NCI-H1048 (cell line): ENCODE results near the gene MAP3K7CL.
"Not testable (repeated sequence)": the region's sequence is repeated elsewhere in the genome, so short reads cannot be mapped to it uniquely, and the experiment has no call there.

Experiments
- DNase-seq: peaks from one replicate; lab custom pipeline; 2025; lab: John Stamatoyannopoulos, UW

Gene MAP3K7CL

DNA sequence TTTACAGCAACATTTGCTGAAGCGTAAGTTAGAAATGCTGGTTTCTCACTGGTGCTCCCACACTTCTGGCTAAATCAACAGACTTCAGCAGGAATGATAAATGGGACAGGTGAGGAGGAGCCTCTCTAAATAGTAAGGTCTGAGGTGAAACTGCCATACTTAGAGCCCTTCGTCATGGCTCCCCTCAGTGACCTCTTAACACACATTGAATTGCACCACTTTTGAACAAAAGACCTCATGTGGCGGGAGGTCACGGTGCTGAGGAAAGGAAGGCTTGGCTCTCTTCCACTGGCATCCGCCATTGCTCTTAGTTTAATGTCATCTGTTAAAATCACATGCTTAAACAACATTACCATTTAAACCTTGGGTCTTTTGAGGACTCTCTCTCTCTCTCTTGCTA lies 3.4 kb downstream of the MAP3K7CL start:
- DNase-seq, result no peak

DNA sequence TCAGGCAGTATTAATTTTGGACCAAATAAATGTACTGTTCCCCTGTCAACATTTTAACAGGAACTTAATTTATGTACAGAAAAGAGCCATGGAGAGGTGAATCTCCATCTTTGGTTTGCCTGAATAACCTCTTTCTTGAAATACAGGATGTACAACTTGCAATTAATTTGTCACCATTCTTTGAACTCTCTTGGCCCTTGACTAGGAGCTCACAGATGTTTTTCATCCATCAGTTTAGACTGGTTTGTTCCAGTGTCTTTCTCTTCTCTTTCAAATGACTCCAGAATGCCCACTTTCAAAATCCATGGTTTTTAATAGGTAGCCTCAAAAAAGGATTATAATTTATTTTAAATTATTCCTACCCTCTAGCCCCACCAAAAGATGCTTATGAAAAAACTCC lies 5.0 kb downstream of the MAP3K7CL start:
- no peak for DNase-seq

DNA sequence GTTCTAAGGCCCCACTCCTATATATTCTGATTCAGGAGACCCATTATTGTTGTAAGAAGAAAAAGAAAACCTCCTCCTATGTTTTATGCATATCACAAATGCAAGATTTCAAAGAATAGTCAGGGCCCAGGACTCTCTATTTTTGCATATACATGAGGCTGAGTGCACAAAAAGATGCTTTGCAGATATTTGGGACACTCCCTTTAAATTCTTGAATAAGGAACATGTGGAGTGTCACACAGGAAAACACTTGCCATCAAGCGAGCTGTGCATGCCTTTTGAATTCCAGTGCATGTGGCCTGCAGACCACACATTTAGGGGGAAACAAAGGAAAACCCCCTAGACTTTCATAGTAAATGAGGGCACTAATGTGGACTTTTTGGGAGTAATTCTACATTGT lies 5.6 kb downstream of the MAP3K7CL start:
- DNase-seq, result no peak

DNA sequence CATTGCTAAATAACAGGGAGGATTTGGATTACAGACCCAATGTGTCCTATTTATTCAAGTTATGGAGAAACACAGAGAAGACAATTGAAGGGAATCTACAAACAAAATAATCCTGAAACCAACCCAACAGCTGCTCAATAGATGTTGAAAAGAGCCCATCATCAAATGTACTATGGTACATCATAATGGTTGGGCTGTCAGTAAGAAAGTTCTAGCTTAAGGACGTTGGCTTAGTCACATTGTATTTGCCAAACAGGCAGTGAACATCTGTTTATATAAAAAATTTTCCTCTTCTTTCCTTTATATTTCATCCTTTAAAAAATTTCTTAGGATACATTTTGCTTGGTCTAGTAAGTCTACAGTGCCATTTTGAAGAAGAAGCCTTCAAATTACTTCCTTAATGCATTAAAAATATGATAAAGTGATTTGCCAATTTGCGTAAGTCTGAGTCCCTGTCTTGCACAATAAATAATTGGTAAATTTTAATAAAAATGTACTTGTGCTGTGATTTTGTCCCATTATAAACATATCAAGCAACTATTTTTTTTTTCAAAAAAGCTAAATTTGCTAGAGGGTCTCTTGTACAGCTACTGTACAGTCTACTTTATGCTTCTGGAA lies 14.4 kb downstream of the MAP3K7CL start:
- no peak for DNase-seq

DNA sequence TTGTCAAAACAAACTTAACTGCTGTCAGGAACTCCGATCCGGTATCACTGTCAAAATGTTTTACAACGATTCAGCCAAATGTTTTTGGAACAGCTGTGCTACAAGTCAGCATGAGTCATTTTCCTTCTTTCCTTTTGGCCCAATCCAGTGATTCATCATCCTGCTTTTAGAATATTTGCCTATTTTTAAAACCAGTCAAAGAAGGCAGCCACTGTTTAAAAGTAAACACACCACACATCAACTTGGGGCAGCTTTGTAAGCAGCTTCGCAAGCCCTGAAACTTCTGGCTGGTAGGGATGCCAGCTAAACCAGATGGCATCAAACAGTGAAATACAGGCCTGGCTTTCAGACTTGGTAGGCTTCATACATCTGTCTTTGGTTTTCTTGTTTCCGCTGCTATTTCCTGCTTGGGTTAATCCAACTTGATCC lies 14.9 kb downstream of the MAP3K7CL start:
- no peak for DNase-seq

DNA sequence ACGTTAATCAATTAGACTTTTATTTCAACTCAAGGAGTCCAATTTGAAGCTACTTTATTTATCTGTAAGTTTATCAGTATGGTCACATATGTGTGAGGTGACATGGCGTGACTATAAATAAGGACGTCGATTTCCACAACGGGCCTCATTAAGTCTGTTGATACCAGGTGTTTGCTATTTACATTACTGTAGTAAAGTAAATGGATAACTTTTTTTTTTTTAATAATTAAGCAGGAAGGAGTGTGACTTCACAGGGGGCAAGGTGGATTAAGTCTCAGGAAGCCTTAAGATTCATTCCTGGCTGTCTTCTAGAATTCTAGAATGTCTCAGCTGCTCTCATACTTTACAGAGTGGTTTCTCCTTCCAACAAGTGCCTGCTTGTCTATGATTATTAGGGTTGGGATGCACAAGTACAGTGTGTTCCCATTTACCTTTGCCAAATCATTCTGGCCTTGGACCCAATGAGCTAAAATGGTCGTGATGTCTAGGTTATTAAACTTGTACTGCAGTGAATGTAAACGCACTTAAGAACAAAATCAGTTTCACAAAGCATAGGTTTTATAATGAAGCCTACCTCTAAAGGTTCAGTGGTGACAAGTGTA lies 15.5 kb downstream of the MAP3K7CL start:
- no peak for DNase-seq

DNA sequence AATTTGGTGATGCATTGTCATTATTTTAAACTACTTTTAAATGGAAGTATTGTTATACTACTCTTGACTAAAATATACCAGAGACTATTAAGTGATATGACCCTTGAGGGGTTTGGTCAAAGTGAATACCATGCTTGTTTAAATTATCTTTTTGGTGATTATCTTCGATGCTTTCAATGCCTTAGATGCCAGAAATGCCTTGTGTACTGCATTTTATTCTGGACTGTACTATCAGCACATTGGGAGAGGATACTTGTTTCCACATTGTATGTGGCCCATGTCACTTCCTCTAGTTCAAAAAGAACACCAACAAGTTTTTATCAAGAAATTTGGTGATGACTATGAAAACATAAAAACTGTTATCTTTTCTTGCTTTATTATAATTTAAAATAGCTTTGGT lies 16.3 kb downstream of the MAP3K7CL start:
- no peak for DNase-seq

DNA sequence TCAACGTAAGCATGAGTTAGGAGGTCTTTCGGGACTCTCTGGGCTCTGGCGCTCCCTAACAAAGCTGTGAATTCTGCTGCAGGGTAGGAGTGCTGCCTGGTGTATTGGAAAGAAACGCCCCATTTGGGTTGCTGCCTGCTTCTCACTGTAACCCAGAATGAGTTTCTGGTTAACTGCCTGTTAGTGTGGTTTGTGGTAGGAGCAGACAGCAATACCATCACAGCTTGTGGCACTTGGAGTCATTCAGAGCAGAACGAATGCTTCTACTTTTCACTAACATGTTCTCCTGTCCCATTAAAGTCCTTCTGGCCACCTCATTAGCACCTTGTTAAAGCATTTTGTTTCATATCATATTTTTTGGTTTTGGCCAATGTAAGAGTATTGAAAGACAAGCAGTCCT lies 18.1 kb downstream of the MAP3K7CL start:
- DNase-seq, result no peak

DNA sequence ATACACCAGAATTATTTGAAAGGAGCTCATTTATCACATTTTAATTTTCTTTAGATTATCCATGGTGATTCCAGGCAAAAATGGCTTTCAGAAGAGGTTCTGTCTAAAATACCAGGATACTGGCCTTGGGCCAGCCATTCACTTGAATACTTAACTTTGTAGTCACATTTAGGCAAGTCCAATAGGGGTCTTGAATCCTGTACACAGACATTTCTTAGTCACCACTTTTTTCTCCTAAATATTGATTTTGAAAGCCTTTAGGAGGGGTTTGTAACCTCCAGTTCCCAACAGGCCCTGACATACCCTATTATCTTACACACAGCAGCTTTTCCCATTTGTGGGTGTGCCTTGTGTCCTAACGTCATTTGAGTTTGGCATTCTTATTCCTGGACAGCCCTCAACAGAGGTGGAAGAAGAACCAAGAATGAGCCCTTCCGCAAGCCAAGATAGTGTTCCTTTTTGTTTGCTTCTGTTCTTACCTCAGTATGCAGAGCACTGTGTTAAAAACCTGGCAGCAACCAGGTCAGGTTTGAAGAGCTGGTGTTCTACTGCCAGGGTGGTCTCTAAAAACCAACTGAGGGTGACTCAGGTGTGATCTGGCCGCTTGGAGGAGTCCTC lies 19.5 kb downstream of the MAP3K7CL start:
- no peak for DNase-seq

DNA sequence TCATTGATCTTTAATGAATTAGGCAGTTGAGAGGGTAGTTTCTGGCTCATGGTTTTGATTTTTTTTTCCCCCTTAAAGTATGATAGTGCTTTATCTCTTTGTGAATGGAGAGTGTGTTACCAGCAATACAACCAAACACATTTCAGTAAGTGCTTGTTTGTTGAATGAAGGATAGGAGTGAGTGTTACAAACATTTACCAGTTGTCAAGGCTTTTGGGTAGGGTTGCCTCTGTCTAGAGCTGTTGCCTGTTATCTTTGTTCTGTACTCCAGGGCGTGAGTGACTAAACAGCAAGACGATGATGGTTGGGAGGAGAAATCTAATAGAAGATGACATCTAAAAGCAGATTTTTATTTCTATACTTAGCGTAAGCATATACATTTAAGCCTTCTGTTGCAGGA lies 21.5 kb downstream of the MAP3K7CL start:
- DNase-seq, result no peak

DNA sequence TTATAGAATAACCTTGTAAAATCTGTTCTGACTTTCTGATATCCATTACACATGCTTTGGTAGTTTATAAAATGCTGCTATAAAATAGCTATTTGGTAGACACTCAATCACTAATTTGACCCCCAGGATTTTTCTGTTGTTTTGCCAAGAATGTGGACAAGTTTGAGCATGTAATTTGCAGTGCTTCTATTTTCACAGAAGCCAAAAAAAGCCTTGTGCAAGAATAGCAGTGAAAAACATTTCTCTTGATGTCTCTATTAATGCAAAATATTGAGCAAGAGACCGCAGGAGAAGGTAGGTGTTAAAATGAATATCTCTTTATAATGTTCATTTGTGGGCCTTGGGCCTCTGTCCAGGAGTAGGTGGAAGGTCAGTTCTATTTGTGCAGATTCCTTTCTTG lies 22.5 kb downstream of the MAP3K7CL start:
- no peak for DNase-seq

DNA sequence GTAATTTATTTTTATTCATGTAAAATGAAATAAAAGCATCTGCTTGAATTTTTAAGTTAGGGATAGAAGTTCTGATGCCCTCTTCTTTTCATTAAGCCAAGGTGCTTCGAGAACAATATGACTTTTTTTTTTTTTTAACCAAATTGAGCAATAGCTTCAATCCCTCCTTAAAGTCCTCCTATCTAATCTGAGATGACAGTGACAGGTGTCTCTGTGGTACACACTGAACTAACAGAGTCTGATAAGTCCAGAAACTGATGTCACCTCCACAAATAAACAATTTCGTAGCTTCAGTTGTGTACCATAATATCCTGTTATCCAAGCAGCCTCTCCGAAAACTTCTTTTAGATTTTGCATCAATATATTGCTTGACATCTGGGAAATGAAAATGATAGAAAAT lies 23.8 kb downstream of the MAP3K7CL start:
- no peak for DNase-seq

DNA sequence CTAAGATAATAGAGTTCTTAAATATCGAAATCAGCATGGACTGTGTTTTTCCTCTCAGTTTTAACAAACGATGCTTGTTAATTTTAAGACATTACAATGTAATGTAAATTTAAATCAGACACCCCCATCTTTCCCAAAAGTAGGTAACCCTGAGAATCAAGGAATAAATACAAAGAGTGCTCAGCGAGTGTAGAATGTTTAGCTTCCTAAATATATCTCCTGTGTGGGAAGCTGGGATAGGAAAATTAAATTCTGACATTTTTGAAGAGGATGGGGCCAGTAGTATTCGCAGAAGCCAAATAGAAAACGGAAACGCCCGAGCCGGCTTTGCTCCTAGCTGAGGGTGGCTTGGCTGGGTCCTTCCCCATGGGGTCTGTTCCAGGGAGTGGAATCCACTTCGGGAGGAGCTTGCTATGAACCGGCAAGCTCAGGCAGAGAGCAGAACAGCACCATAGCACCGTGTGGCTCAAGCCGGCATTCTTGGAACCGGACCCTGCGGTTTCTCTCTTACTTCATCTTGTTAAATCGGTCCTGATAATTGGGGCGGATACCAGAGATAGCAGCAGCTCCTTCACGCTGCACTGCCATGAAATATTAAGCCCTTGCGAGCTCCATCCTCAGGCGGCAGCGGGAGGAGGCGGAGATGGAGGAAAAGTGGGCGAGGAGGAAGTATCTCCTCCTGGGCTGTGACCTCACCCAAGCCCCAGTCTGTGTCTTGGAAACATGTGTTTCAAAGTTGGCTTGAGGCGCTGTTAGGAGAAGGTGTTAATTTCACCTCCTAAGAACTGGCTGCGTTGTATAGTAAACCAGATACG lies 24.9 kb downstream of the MAP3K7CL start:
- DNase-seq, result no peak

DNA sequence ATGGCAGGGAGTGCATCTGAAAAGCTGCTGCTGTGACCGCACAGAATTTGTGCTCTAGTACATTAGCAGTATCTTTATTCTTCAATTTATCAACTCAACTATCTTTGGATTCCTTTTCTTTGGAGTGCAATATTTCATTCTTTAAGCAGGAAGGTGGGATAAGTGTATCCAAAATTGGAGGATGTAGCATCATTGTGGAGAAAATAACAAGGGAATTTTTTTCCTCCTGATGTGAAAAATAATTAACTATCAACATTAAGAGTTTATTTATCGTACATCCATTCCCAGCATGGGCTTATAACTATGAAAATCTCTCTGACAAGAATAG lies 25.5 kb downstream of the MAP3K7CL start:
- DNase-seq, result no peak

DNA sequence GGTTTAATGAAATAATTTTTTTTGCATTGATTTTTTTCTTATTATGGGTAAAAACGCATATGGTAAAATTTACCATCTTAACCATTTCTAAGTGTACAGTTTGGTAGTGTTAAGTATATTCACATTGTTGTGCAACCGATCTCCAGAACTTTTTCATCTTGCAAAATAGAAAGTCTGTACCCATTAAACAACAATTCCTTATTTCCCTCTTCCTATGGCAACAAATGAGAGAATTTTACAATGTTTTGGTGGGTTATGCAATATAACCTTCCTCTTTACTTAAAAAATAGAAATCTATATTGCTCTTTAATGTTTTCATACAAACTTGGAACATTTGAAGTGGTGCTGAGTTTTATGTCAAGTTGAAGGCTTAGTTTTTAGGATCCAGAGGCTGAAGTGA lies 26.6 kb downstream of the MAP3K7CL start:
- no peak for DNase-seq

DNA sequence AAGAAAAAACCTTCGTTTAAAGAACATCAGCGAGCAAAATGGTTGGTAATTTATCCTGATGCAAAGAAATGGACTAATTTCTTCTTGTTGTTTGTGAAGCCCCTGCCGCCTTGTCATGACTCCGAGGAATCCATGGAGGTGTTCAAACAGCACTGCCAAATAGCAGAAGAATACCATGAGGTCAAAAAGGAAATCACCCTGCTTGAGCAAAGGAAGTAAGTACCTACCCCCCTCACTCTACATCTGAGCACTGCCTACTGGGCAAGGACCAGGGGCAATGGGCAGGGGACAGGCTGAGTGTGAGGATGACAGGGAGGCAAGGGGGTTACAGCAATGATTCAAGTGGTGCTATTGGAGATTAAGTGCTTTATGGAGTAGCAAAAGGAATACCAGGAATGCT lies 29.4 kb downstream of the MAP3K7CL start:
- DNase-seq, result no peak

DNA sequence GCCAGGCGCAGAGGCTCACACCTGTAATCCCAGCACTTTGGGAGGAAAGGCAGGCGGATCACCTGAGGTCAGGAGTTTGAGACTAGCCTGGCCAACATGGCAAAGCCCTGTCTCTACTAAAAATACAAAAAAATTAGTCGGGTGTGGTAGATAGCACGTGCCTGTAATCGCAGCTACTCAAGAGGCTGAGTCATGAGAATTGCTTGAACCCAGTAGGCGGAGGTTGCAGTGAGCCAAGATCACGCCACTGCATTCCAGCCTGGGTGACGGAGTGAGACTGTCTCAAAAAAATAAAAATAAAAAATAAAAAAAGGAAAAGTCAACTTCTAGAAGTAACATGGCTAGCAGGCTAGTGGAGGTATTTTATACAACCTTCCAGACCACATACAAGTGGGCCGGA lies 32.4 kb downstream of the MAP3K7CL start:
- DNase-seq, result not testable (repeated sequence)

DNA sequence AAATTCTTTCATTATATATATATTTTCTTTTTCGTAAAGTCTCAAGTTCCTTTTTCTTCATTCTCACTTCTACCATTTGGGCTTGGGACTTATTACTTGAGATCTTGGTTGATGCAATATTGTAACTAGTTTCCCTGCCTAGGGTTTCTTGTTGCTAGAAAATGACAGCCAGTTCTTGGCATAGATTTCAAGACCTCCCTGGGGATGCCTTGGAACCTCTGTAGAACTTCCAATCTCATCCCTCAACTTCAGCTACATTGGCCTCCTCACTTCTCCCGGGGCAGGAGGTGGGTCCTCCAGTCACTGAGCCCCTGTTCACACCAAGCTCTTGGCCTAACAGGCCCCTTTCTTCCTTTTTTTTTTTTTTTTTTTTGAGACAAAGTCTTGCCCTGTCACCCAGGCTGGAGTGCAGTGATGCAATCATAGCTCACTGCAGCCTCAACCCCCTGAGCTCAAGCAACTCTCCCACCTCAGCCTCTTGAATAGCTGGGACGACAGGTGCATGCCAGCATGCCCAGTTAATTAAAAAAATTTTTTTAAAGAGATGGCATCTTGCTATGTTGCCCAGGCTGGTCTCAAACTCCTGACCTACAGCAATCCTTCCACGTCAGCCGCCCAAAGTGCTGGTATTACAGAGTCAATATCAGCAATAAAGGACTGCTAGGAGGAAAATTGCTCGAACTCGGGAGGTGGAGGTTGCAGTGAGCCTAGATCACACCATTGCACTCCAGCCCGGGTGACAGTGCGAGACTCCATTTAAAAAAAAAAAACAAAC lies 33.1 kb downstream of the MAP3K7CL start:
- DNase-seq, result no peak

DNA sequence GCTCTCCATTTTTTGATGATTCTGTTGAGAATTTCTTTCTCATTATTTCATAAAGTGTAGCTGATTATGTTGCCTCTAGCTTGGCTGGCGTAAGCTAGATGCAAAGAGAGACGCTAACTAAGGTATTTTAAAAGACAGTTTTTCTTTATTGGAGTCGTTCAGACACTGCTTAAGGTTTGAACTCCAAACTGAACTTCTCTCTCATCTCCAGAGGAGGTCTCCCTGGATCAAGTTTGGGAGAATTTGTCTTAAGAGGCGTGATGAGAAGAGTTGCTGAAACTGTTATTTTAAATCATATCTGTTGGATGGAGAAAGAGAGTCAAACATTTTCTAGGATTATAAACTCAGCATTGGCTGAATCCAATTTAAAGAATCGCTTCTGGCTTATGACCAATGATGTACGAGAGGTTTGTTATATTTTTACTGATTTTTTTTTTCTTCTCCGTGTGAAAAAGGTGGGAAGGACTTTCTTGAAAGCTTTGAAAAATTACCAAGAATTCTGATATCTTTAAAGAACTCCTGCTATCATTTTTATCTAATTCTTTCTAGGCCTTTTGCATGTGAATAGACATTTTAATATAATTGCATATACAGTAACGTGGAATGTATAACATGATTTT lies 34.0 kb downstream of the MAP3K7CL start:
- DNase-seq, result no peak

DNA sequence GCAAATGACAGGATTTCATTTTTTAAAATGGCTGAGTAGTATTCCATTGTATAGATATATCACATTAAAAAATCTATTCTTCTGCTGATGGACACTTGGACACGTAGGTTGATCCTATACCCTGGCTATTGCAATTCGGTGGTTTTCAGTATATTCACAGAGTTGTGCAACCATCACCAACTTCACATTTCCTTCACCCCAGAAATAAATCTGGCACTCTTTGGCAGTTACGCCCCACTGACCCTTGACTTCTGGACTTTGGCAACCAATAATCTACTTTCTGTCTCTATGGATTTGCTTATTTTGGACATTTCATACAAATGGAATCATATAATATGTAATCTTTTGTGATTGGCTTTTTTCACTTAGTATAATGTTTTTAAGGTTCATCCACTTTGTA lies 35.9 kb downstream of the MAP3K7CL start:
- DNase-seq, result no peak

DNA sequence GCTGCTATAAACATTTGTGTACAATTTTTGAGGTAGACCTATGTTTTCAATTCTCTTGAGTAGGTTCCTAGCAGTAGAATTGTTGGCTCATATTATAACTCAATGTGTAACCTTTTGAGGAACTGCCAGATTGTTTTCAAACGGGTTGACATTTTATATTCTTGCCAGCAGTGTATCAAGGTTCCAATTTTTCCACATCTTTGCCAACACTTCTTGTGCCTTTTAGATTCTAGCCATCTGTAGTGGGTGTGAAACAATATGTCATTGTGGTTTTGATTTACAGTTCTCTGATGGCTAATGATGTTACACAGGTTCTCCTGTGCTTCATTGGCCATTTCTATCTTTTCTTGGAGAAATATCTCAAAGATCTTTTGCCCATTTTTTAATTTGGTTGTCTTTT lies 36.4 kb downstream of the MAP3K7CL start:
- DNase-seq, result no peak

DNA sequence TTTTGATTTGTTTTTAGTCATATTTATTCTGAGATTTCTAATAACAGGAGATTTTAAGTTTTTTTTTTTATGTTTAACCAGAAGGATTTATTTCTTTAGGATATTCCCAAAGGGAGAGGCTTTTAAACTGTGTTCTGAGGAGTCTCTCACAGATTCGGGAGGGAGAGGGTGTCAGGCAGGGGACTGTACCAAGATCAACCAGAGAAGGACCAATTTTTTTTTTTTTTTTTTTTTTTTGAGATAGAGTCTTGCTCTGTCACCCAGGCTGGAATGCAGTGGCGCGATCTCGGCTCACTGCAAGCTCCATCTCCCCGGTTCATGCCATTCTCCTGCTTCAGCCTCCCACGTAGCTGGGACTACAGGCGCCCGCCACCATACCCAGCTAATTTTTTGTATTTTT lies 37.0 kb downstream of the MAP3K7CL start:
- not testable (repeated sequence) for DNase-seq
